IPS-NIHi7 (cell line): ENCODE measurements around the gene SERPINB1.
A peak's percentile ranks its signal among the peaks of the same experiment; 100 is the strongest.
"Not testable (repeated sequence)": the region's sequence is repeated elsewhere in the genome, so short reads cannot be mapped to it uniquely, and the experiment has no call there.

Experiments
- DNase-seq: peaks from one replicate; pipeline ENCODE4 v3.0.0; 2012; ENCODE audit warnings: mixed read lengths; ENCODE audit errors: extremely low spot score

Gene SERPINB1

GRCh38 chr6:2866171-2866846 lies 24.6 kb upstream of the SERPINB1 start:
- DNase-seq: no peak

- DNase-seq: no peak
Measured at GRCh38 chr6:2865694-2866151, 24.1 kb upstream of the SERPINB1 start.

GRCh38 chr6:2865270-2865669 lies 23.6 kb upstream of the SERPINB1 start:
- DNase-seq: no peak

GRCh38 chr6:2863901-2864300 lies 22.2 kb upstream of the SERPINB1 start:
- DNase-seq: no peak

GRCh38 chr6:2862712-2863181 lies 21.1 kb upstream of the SERPINB1 start:
- DNase-seq: no peak

- DNase-seq: no peak
Measured at GRCh38 chr6:2861822-2862164, 20.1 kb upstream of the SERPINB1 start.

GRCh38 chr6:2861060-2861821 lies 19.6 kb upstream of the SERPINB1 start:
- DNase-seq: no peak

GRCh38 chr6:2860706-2861059 lies 19.0 kb upstream of the SERPINB1 start:
- DNase-seq: not testable (repeated sequence)

- DNase-seq: not testable (repeated sequence)
Measured at GRCh38 chr6:2859798-2860705, 18.4 kb upstream of the SERPINB1 start.

GRCh38 chr6:2859185-2859700 lies 17.6 kb upstream of the SERPINB1 start:
- no peak for DNase-seq

GRCh38 chr6:2857580-2858337 lies 16.1 kb upstream of the SERPINB1 start:
- DNase-seq: no peak

GRCh38 chr6:2857185-2857579 lies 15.5 kb upstream of the SERPINB1 start:
- DNase-seq: no peak

- DNase-seq: no peak
Measured at GRCh38 chr6:2855061-2855519, 13.4 kb upstream of the SERPINB1 start.

- DNase-seq: no peak
Measured at GRCh38 chr6:2854396-2854982, 12.8 kb upstream of the SERPINB1 start.

GRCh38 chr6:2853769-2854395 lies 12.2 kb upstream of the SERPINB1 start:
- peak; percentile 49 for DNase-seq

- DNase-seq: not testable (repeated sequence)
Measured at GRCh38 chr6:2853378-2853768, 11.7 kb upstream of the SERPINB1 start.

- DNase-seq: no peak
Measured at GRCh38 chr6:2852921-2853322, 11.3 kb upstream of the SERPINB1 start.

GRCh38 chr6:2852514-2852855 lies 10.8 kb upstream of the SERPINB1 start:
- DNase-seq: no peak

GRCh38 chr6:2851727-2852513 lies 10.3 kb upstream of the SERPINB1 start:
- no peak for DNase-seq
